ENCODE measurements around the gene DYNLT2B.
"Not testable (repeated sequence)": the region's sequence is repeated elsewhere in the genome, so short reads cannot be mapped to it uniquely, and the experiment has no call there.

DNA sequence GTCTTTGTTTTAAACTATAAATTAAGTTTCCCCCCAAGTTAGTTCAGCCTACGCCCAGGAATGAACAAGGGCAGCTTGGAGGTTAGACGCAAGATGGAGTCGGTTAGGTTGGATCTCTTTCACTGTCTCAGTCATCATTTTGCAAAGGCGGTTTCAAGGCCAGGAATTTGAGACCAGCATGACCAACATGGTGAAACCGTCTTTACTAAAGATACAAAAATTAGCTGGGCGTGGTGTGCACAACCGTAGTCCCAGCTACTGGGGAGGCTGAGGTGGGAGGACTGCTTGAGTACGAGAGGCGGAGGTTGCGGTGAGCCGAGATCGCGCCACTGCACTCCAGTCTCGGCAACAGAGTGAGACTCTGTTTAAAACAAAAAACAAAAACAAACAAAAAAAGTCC lies 25.9 kb upstream of the DYNLT2B start:
- TF ChIP-seq, protein P1, sequence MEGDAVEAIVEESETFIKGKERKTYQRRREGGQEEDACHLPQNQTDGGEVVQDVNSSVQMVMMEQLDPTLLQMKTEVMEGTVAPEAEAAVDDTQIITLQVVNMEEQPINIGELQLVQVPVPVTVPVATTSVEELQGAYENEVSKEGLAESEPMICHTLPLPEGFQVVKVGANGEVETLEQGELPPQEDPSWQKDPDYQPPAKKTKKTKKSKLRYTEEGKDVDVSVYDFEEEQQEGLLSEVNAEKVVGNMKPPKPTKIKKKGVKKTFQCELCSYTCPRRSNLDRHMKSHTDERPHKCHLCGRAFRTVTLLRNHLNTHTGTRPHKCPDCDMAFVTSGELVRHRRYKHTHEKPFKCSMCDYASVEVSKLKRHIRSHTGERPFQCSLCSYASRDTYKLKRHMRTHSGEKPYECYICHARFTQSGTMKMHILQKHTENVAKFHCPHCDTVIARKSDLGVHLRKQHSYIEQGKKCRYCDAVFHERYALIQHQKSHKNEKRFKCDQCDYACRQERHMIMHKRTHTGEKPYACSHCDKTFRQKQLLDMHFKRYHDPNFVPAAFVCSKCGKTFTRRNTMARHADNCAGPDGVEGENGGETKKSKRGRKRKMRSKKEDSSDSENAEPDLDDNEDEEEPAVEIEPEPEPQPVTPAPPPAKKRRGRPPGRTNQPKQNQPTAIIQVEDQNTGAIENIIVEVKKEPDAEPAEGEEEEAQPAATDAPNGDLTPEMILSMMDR (IDR thresholded peaks at IDR 0.05), result not testable (repeated sequence)
- not testable (repeated sequence) for TF ChIP-seq POLR2A (IDR thresholded peaks at IDR 0.05)

Measured in testis (tissue), 2 donors.